AG04450 (cell line): ENCODE data around the gene POU3F1. TPM values are rescaled to one million over a fixed set of nuclear protein-coding genes. Genes with fewer than 3 reads are reported as not detected.

Source experiments
- CTCF ChIA-PET: fragments of 300-600, 350-600 bp; formaldehyde crosslinking; extraction: SDS; loops from one replicate; lab custom pipeline; 2022; ENCODE audit warnings: antibody characterized with exemption, inconsistent platforms; lab: Charles Lee
- POLR2A ChIA-PET: fragments of 350-600 bp; formaldehyde crosslinking; extraction: SDS; loops from one replicate; lab custom pipeline; 2021; ENCODE audit warnings: antibody characterized with exemption, inconsistent platforms; lab: Yijun Ruan, JAX
- DNase-seq: peaks from one replicate; pipeline ENCODE4 v3.0.0-alpha.2; 2011; ENCODE audit warnings: low read depth, low spot score
- H3K27ac ChIP-seq: one replicate; pipeline ENCODE4 v1.5.1; 2012; ENCODE audit warnings: low read depth, low read length, control low read depth
- H3K27me3 ChIP-seq: one replicate; pipeline ENCODE4 v1.6.0; 2012; ENCODE audit warnings: low read length; ENCODE audit not compliant: control insufficient read depth, insufficient read depth
- H3K4me3 ChIP-seq: 2 replicates; pipeline ENCODE4 v1.5.1; 2011; ENCODE audit warnings: mild to moderate bottlenecking, low read depth, low read length, control low read depth
- H3K9me3 ChIP-seq: 2 replicates; pipeline ENCODE4 v1.5.1; 2012; ENCODE audit warnings: low read length; ENCODE audit not compliant: control insufficient read depth, insufficient read depth
- CTCF ChIP-seq: IDR thresholded peaks from 2 replicates; pipeline ENCODE4 v1.5.1; 2011; ENCODE audit warnings: low read depth, low read length, control low read depth, inconsistent platforms
- polyA plus RNA-seq: library from polyadenylated mRNA; depleted of rRNA; stranded (reverse); fragments of >200 nt; gene quantifications from 2 replicates; pipeline ENCODE4 v1.2.3, GENCODE V29; 2011

The POU3F1 gene
- polyA plus RNA-seq, 1 experiment: not detected

- DNase-seq: no peak
- H3K27me3 ChIP-seq: no peaks in the 10 kb centered on the region
- POLR2A ChIA-PET: interaction anchor here (0.6 to 0.8 kb wide), 3 partner anchors 12 to 64 kb away, joined by 3 to 4 read pairs (median 3); no protein-coding TSS in a partner anchor
- peak overlapping the region; percentile 34 for H3K4me3 ChIP-seq
- H3K9me3 ChIP-seq: peaks cover 4% of the 10 kb centered on the region; the same call in 1 of the 2 replicates
- CTCF ChIA-PET: interaction anchor here (0.6 to 18.7 kb wide), 3 partner anchors 22 to 832 kb away, joined by 3 to 179 read pairs (median 3); partner anchors contain the start of gene SF3A3
- H3K27ac ChIP-seq: no peak overlapping the region
- TF ChIP-seq CTCF: peak; percentile 29; the same call in 1 of the 2 replicates
Measured at GRCh38 chr1:38014171-38014570, 32.4 kb downstream of the POU3F1 start.

GRCh38 chr1:38013227-38013622 lies 33.4 kb downstream of the POU3F1 start:
- CTCF ChIA-PET: interaction anchor here (0.6 to 18.7 kb wide), 3 partner anchors 15 to 153 kb away, joined by 3 to 179 read pairs (median 3); partner anchors contain the start of gene SF3A3
- POLR2A ChIA-PET: interaction anchor here (0.8 to 2.0 kb wide), 9 partner anchors 9 to 205 kb away, joined by 3 to 21 read pairs (median 4); partner anchors contain the start of gene YRDC
- no peak for TF ChIP-seq CTCF
- no peak for DNase-seq
- Histone ChIP-seq H3K4me3 (peak overlapping the region; percentile 92), H3K27me3 (no peaks in the 10 kb centered on the region), H3K27ac (peak overlapping the region; percentile 99), H3K9me3 (peaks cover 4% of the 10 kb centered on the region; the same call in 1 of the 2 replicates)

GRCh38 chr1:38012363-38013226 lies 34.0 kb downstream of the POU3F1 start, which contains the start of gene UTP11:
UTP11 (plus strand) TSS chr1:38012734; CDS start chr1:38012803, 69 bp downstream.
- CTCF ChIA-PET: interaction anchor here (0.6 to 18.7 kb wide), 4 partner anchors 15 to 321 kb away, joined by 3 to 179 read pairs (median 3); partner anchors contain the start of genes CDCA8 and SF3A3
- peaks cover 4% of the 10 kb centered on the region; the same call in 1 of the 2 replicates for H3K9me3 ChIP-seq

GRCh38 chr1:38009841-38010180 lies 36.8 kb downstream of the POU3F1 start:
- Histone ChIP-seq H3K27ac (no peak overlapping the region), H3K27me3 (no peaks in the 10 kb centered on the region), H3K4me3 (no peak overlapping the region), H3K9me3 (peaks cover 4% of the 10 kb centered on the region; the same call in 1 of the 2 replicates)
- POLR2A ChIA-PET: interaction anchor here (0.6 kb wide), 1 partner anchor 13 kb away, joined by 6 read pairs; no protein-coding TSS in a partner anchor
- no peak for DNase-seq
- no peak for TF ChIP-seq CTCF
- CTCF ChIA-PET: interaction anchor here (1.2 to 18.7 kb wide), 2 partner anchors 9 to 18 kb away, joined by 3 to 179 read pairs; partner anchors contain the start of gene SF3A3

More at GRCh38 chr1:38012363-38013226, 34.0 kb downstream of the POU3F1 start, which contains the start of gene UTP11:
- peak within 1 kb of the TSS; percentile 99 for H3K27ac ChIP-seq
- POLR2A ChIA-PET: interaction anchor here (0.6 to 2.0 kb wide), 11 partner anchors 9 to 1257 kb away, joined by 3 to 21 read pairs (median 4); partner anchors contain the start of gene YRDC
- peak within 1 kb of the TSS; percentile 92 for H3K4me3 ChIP-seq
- TF ChIP-seq CTCF: no peak
- H3K27me3 ChIP-seq: no peaks in the 10 kb centered on the region
- DNase-seq: peak; percentile 97
